ENCODE results near the gene MST1.

MST1 gene

GRCh38 chr3:49654955-49655556 is 34.2 kb downstream of the MST1 start:
- no peak for DNase-seq

GRCh38 chr3:49654176-49654825 is 35.0 kb downstream of the MST1 start:
- no peak for DNase-seq

GRCh38 chr3:49653621-49654020 is 35.7 kb downstream of the MST1 start:
- DNase-seq, result no peak

GRCh38 chr3:49652903-49653415 is 36.3 kb downstream of the MST1 start:
- DNase-seq, result no peak

GRCh38 chr3:49652218-49652902 is 36.9 kb downstream of the MST1 start:
- DNase-seq, result no peak

GRCh38 chr3:49650637-49651036 is 38.6 kb downstream of the MST1 start:
- DNase-seq, result no peak

- no peak for DNase-seq
Measured at GRCh38 chr3:49650177-49650576, 39.1 kb downstream of the MST1 start.

- no peak for DNase-seq
Measured at GRCh38 chr3:49649576-49649975, 39.7 kb downstream of the MST1 start.

GRCh38 chr3:49648354-49649019 is 40.8 kb downstream of the MST1 start:
- DNase-seq, result no peak

- DNase-seq, result no peak
Measured at GRCh38 chr3:49647741-49648140, 41.5 kb downstream of the MST1 start.

- DNase-seq, result no peak
Measured at GRCh38 chr3:49646236-49646635, 43.0 kb downstream of the MST1 start.

GRCh38 chr3:49644684-49645083 is 44.6 kb downstream of the MST1 start:
- DNase-seq, result no peak

- DNase-seq, result no peak
Measured at GRCh38 chr3:49642708-49643145, 46.5 kb downstream of the MST1 start.

GRCh38 chr3:49641921-49642707 is 47.2 kb downstream of the MST1 start:
- no peak for DNase-seq

GRCh38 chr3:49641292-49641691 is 48.0 kb downstream of the MST1 start:
- no peak for DNase-seq

- no peak for DNase-seq
Measured at GRCh38 chr3:49639551-49639950, 49.7 kb downstream of the MST1 start.

- no peak for DNase-seq
Measured at GRCh38 chr3:49638445-49638844, 50.8 kb downstream of the MST1 start.

GRCh38 chr3:49636883-49637609 is 52.2 kb downstream of the MST1 start:
- DNase-seq, result no peak

- no peak for DNase-seq
Measured at GRCh38 chr3:49634736-49635135, 54.5 kb downstream of the MST1 start.

All from CD4-positive, alpha-beta T cell treated with Interferon alpha-2 for 1 hour (primary cell).